Mesenchymal stem cell (in vitro differentiated cells and primary cell): ENCODE measurements around the gene DIAPH2.

ENCODE experiments used
- DNase-seq: peaks from one replicate; pipeline ENCODE4 v3.0.0-alpha.2; 2013
- H2AFZ ChIP-seq: one replicate; pipeline ENCODE4 v1.6.1; 2013; ENCODE audit warnings: low read depth, mild to moderate bottlenecking, control low read depth, inconsistent platforms, low read length, moderate library complexity
- H2AK5ac ChIP-seq: 2 replicates; pipeline ENCODE4 v1.6.1; 2013; ENCODE audit warnings: low read length, moderate library complexity, mild to moderate bottlenecking, inconsistent platforms; ENCODE audit not compliant: severe bottlenecking
- H2BK120ac ChIP-seq: one replicate; pipeline ENCODE4 v1.6.1; 2013; ENCODE audit warnings: low read depth, mild to moderate bottlenecking, inconsistent platforms, low read length, moderate library complexity
- H2BK12ac ChIP-seq, 2 experiments: one replicate each; pipeline ENCODE4 v1.6.1; 2013; ENCODE audit warnings: inconsistent platforms in 2 of 2, low read length in 2 of 2, mild to moderate bottlenecking in 2 of 2, moderate library complexity in 2 of 2, control low read depth in 1 of 2
- H2BK15ac ChIP-seq: one replicate; pipeline ENCODE4 v1.6.1; 2013; ENCODE audit warnings: mild to moderate bottlenecking, low read depth, inconsistent platforms; ENCODE audit not compliant: poor library complexity, severe bottlenecking
- H2BK5ac ChIP-seq: 2 replicates; pipeline ENCODE4 v1.6.1; 2013; ENCODE audit warnings: low read depth, mild to moderate bottlenecking, low read length, control low read depth, inconsistent platforms; ENCODE audit not compliant: poor library complexity, severe bottlenecking
- H3K14ac ChIP-seq, 2 experiments: one replicate each; pipeline ENCODE4 v1.6.1; 2013; ENCODE audit warnings: inconsistent platforms in 2 of 2, low read length in 2 of 2, control low read depth in 1 of 2, mild to moderate bottlenecking in 1 of 2, moderate library complexity in 1 of 2
- H3K18ac ChIP-seq, 2 experiments: one replicate each; pipeline ENCODE4 v1.6.1; 2013; ENCODE audit warnings: inconsistent platforms in 2 of 2, low read length in 2 of 2, control low read depth in 1 of 2, low read depth in 1 of 2, mild to moderate bottlenecking in 1 of 2
- H3K23ac ChIP-seq, 2 experiments: one replicate each; pipeline ENCODE4 v1.6.1; 2013; ENCODE audit warnings: inconsistent platforms in 2 of 2, low read length in 2 of 2, mild to moderate bottlenecking in 2 of 2, moderate library complexity in 2 of 2, control low read depth in 1 of 2
- H3K27ac ChIP-seq: 2 replicates; pipeline ENCODE4 v1.5.1; 2013; ENCODE audit warnings: mild to moderate bottlenecking, moderate library complexity, low read length, control low read depth, inconsistent platforms; ENCODE audit not compliant: poor library complexity, severe bottlenecking
- H3K27me3 ChIP-seq, 2 experiments: 2 replicates each; pipeline versions ENCODE4 v1.6.1 to v1.7.0; 2013; ENCODE audit warnings: low read length in 2 of 2, mild to moderate bottlenecking in 2 of 2, moderate library complexity in 2 of 2, control low read depth in 1 of 2, inconsistent platforms in 1 of 2; ENCODE audit not compliant: control insufficient read depth in 1 of 2, insufficient read depth in 1 of 2
- H3K36me3 ChIP-seq, 2 experiments: 2 replicates each; pipeline versions ENCODE4 v1.6.1 to v1.7.0; 2013; ENCODE audit warnings: low read length in 2 of 2, control low read depth in 1 of 2, inconsistent platforms in 1 of 2, low read depth in 1 of 2, mild to moderate bottlenecking in 1 of 2; ENCODE audit not compliant: insufficient read depth in 2 of 2, control insufficient read depth in 1 of 2
- H3K4ac ChIP-seq, 2 experiments: one replicate each; pipeline ENCODE4 v1.6.1; 2013; ENCODE audit warnings: inconsistent platforms in 2 of 2, low read length in 2 of 2, mild to moderate bottlenecking in 2 of 2, moderate library complexity in 2 of 2, control low read depth in 1 of 2, low read depth in 1 of 2
- H3K4me1 ChIP-seq: 2 replicates; pipeline ENCODE4 v1.6.1; 2013; ENCODE audit warnings: low read depth, low read length, control low read depth; ENCODE audit not compliant: control insufficient read depth, insufficient read depth
- H3K4me2 ChIP-seq: 2 replicates; pipeline ENCODE4 v1.6.1; 2013; ENCODE audit warnings: low read length, mild to moderate bottlenecking, inconsistent platforms; ENCODE audit not compliant: poor library complexity, severe bottlenecking
- H3K4me3 ChIP-seq, 2 experiments: 2 replicates each; pipeline versions ENCODE4 v1.5.1 to v1.7.0; 2013; ENCODE audit warnings: low read length in 2 of 2, mild to moderate bottlenecking in 2 of 2, control low read depth in 1 of 2, low read depth in 1 of 2; ENCODE audit not compliant: insufficient read depth in 1 of 2
- H3K79me1 ChIP-seq: replicated peaks from 2 replicates; pipeline ENCODE4 v1.6.1; 2013; ENCODE audit warnings: mild to moderate bottlenecking, control low read depth, low read length, inconsistent platforms; ENCODE audit not compliant: poor library complexity, severe bottlenecking
- H3K9ac ChIP-seq: 2 replicates; pipeline ENCODE4 v1.7.0; 2013; ENCODE audit warnings: mild to moderate bottlenecking, low read length, moderate library complexity
- H3K9me3 ChIP-seq: 2 replicates; pipeline ENCODE4 v1.7.0; 2013; ENCODE audit warnings: mild to moderate bottlenecking, low read length; ENCODE audit not compliant: control insufficient read depth
- H4K8ac ChIP-seq: one replicate; pipeline ENCODE4 v1.6.1; 2013; ENCODE audit warnings: inconsistent platforms, mild to moderate bottlenecking, low read length, moderate library complexity
- H4K91ac ChIP-seq: one replicate; pipeline ENCODE4 v1.6.1; 2013; ENCODE audit warnings: mild to moderate bottlenecking, low read length, inconsistent platforms
- WGBS: methylation state at CpG from one replicate; pipeline ENCODE4 v1.1.7; 2013; ENCODE audit warnings: mixed read lengths; 5-methylcytosine and 5-hydroxymethylcytosine counted together

DIAPH2 gene

GRCh38 chrX:96791559-96791958, 106.9 kb downstream of the DIAPH2 start:
- 100% methylated on average over 4 of the region's 4 CpGs for WGBS
- H4K8ac ChIP-seq, result no peak overlapping the region
- no peak overlapping the region for H2BK12ac ChIP-seq
- H3K27ac ChIP-seq, result no peak overlapping the region
- no peak overlapping the region for H3K14ac ChIP-seq
- H3K36me3 ChIP-seq, result no peaks in the 10 kb centered on the region
- no peak overlapping the region for H3K4me3 ChIP-seq
- H3K4me2 ChIP-seq, result no peak overlapping the region
- no peak overlapping the region for H3K18ac ChIP-seq
- no peak overlapping the region for H2BK120ac ChIP-seq
- H2AK5ac ChIP-seq, result no peak overlapping the region
- H3K27me3 ChIP-seq, result no peaks in the 10 kb centered on the region
- no peak overlapping the region for H3K9ac ChIP-seq
- no peak overlapping the region for H2BK15ac ChIP-seq
- H3K4me1 ChIP-seq, result no peaks in the 10 kb centered on the region
- H4K91ac ChIP-seq, result no peak overlapping the region
- no peaks in the 10 kb centered on the region for H3K9me3 ChIP-seq
- H2AFZ ChIP-seq, result no peak overlapping the region
- H3K23ac ChIP-seq, result no peak overlapping the region
- no peak overlapping the region for H3K4ac ChIP-seq
- no peak overlapping the region for H2BK5ac ChIP-seq
- H3K79me1 ChIP-seq, result peaks cover 4% of the 10 kb centered on the region
- no peak for DNase-seq

- H3K4ac ChIP-seq, result no peak overlapping the region
- no peak overlapping the region for H3K23ac ChIP-seq
- no peak overlapping the region for H3K4me3 ChIP-seq
- no peak overlapping the region for H3K27ac ChIP-seq
- H2BK120ac ChIP-seq, result no peak overlapping the region
- WGBS, result 100% methylated on average over 1 of the region's 2 CpGs
- H2BK5ac ChIP-seq, result no peak overlapping the region
- H4K8ac ChIP-seq, result no peak overlapping the region
- no peak for DNase-seq
- no peak overlapping the region for H2BK15ac ChIP-seq
- peaks cover 4% of the 10 kb centered on the region for H3K79me1 ChIP-seq
- no peaks in the 10 kb centered on the region for H3K27me3 ChIP-seq
- H3K9ac ChIP-seq, result no peak overlapping the region
- no peak overlapping the region for H2AK5ac ChIP-seq
- no peaks in the 10 kb centered on the region for H3K9me3 ChIP-seq
- H3K36me3 ChIP-seq, result no peaks in the 10 kb centered on the region
- H2AFZ ChIP-seq, result no peak overlapping the region
- H4K91ac ChIP-seq, result no peak overlapping the region
- H3K4me2 ChIP-seq, result no peak overlapping the region
- no peak overlapping the region for H2BK12ac ChIP-seq
- no peak overlapping the region for H3K18ac ChIP-seq
- H3K14ac ChIP-seq, result no peak overlapping the region
- no peaks in the 10 kb centered on the region for H3K4me1 ChIP-seq
Measured at GRCh38 chrX:96792047-96792446, 107.4 kb downstream of the DIAPH2 start.

- no peaks in the 10 kb centered on the region for H3K9me3 ChIP-seq
- no peak overlapping the region for H3K4ac ChIP-seq
- H3K27me3 ChIP-seq, result peaks cover 0 to 5% of the 10 kb centered on the region in 2 experiments
- H2AK5ac ChIP-seq, result no peak overlapping the region
- H3K23ac ChIP-seq, result no peak overlapping the region
- H3K18ac ChIP-seq, result no peak overlapping the region
- H2BK5ac ChIP-seq, result no peak overlapping the region
- H4K8ac ChIP-seq, result no peak overlapping the region
- H3K27ac ChIP-seq, result no peak overlapping the region
- H3K4me3 ChIP-seq, result no peak overlapping the region
- H3K36me3 ChIP-seq, result no peaks in the 10 kb centered on the region
- H3K14ac ChIP-seq, result no peak overlapping the region
- no peak overlapping the region for H3K9ac ChIP-seq
- no peak overlapping the region for H2BK15ac ChIP-seq
- no peaks in the 10 kb centered on the region for H3K4me1 ChIP-seq
- WGBS, result no CpG with 5 or more reads among the region's 1 CpG
- H3K4me2 ChIP-seq, result no peak overlapping the region
- H2BK120ac ChIP-seq, result no peak overlapping the region
- no peaks in the 10 kb centered on the region for H3K79me1 ChIP-seq
- no peak for DNase-seq
- H2BK12ac ChIP-seq, result no peak overlapping the region
- no peak overlapping the region for H4K91ac ChIP-seq
- H2AFZ ChIP-seq, result no peak overlapping the region
Measured at GRCh38 chrX:96798982-96799381, 114.3 kb downstream of the DIAPH2 start.

- Histone ChIP-seq H4K91ac (no peak overlapping the region), H3K79me1 (peaks cover 2% of the 10 kb centered on the region), H3K4me1 (no peaks in the 10 kb centered on the region), H3K27ac (no peak overlapping the region), H3K9me3 (no peaks in the 10 kb centered on the region), H3K4me3 (no peak overlapping the region), H3K23ac (no peak overlapping the region), H4K8ac (no peak overlapping the region), H2BK5ac (no peak overlapping the region), H3K4ac (no peak overlapping the region), H2BK120ac (no peak overlapping the region), H3K9ac (no peak overlapping the region), H3K14ac (no peak overlapping the region), H2BK12ac (no peak overlapping the region), H2BK15ac (no peak overlapping the region), H2AFZ (no peak overlapping the region), H3K27me3 (no peaks in the 10 kb centered on the region), H3K18ac (no peak overlapping the region), H3K4me2 (no peak overlapping the region), H3K36me3 (no peaks in the 10 kb centered on the region), H2AK5ac (no peak overlapping the region)
- 100% methylated on average over 3 of the region's 4 CpGs for WGBS
- DNase-seq, result no peak
Measured at GRCh38 chrX:96807318-96807717, 122.7 kb downstream of the DIAPH2 start.
